ENCODE results near the gene PRICKLE2. TPM values are rescaled to one million over a fixed set of nuclear protein-coding genes. Genes with fewer than 3 reads are reported as not detected.

PRICKLE2 gene
- total RNA-seq, 2 donors from 2014 or later, result 27.9 to 42.3 TPM

GRCh38 chr3:64220161-64220914, 4.9 kb downstream of the PRICKLE2 start:
- Histone ChIP-seq H3K27ac (peak overlapping the region; percentile 66 to 73), H3K9me3 (no peaks in the 10 kb centered on the region), H3K36me3 (no peaks in the 10 kb centered on the region), H3K27me3 (replicated peaks; ENCODE audit: insufficient read depth) (no peaks in the 10 kb centered on the region), H3K4me3 (peak overlapping the region; percentile 21), H3K4me1 (ENCODE audit: control insufficient read depth in 1 of 2, low read depth in 2 of 2) (peaks cover 33 to 85% of the 10 kb centered on the region in 2 donors)
- peak; percentile 4 for ATAC-seq (ENCODE audit: insufficient number of reproducible peaks, low FRiP score, low read depth)
- TF ChIP-seq CTCF (IDR thresholded peaks at IDR 0.05), result no peak
- DNase-seq (ENCODE audit: low spot score), result no peak

GRCh38 chr3:64218746-64219145, 6.5 kb downstream of the PRICKLE2 start:
- Histone ChIP-seq H3K27ac (peak overlapping the region in 1 of 2 donors; percentile 4), H3K9me3 (no peaks in the 10 kb centered on the region), H3K4me3 (no peak overlapping the region), H3K36me3 (no peaks in the 10 kb centered on the region), H3K4me1 (ENCODE audit: control insufficient read depth in 1 of 2, low read depth in 2 of 2) (peaks cover 39 to 88% of the 10 kb centered on the region in 2 donors), H3K27me3 (replicated peaks; ENCODE audit: insufficient read depth) (no peaks in the 10 kb centered on the region)
- TF ChIP-seq CTCF (IDR thresholded peaks at IDR 0.05), result no peak
- ATAC-seq (ENCODE audit: insufficient number of reproducible peaks, low FRiP score, low read depth) (no peak), DNase-seq (ENCODE audit: low spot score) (no peak)

GRCh38 chr3:64218329-64218728, 6.9 kb downstream of the PRICKLE2 start:
- no peak overlapping the region for H3K4me3 ChIP-seq
- H3K27ac ChIP-seq, result no peak overlapping the region
- H3K36me3 ChIP-seq, result no peaks in the 10 kb centered on the region
- no peaks in the 10 kb centered on the region for H3K27me3 ChIP-seq (replicated peaks; ENCODE audit: insufficient read depth)
- peaks cover 40 to 88% of the 10 kb centered on the region in 2 donors for H3K4me1 ChIP-seq (ENCODE audit: control insufficient read depth in 1 of 2, low read depth in 2 of 2)
- ATAC-seq (ENCODE audit: insufficient number of reproducible peaks, low FRiP score, low read depth), result no peak
- TF ChIP-seq CTCF (IDR thresholded peaks at IDR 0.05), result no peak
- no peak for DNase-seq (ENCODE audit: low spot score)
- H3K9me3 ChIP-seq, result no peaks in the 10 kb centered on the region

GRCh38 chr3:64216274-64217147, 8.8 kb downstream of the PRICKLE2 start:
- Histone ChIP-seq H3K4me1 (ENCODE audit: control insufficient read depth in 1 of 2, low read depth in 2 of 2) (peaks cover 38 to 76% of the 10 kb centered on the region in 2 donors), H3K27ac (peak overlapping the region; percentile 16 to 88), H3K36me3 (no peaks in the 10 kb centered on the region), H3K9me3 (no peaks in the 10 kb centered on the region), H3K27me3 (replicated peaks; ENCODE audit: insufficient read depth) (no peaks in the 10 kb centered on the region), H3K4me3 (peak overlapping the region; percentile 0)
- DNase-seq (ENCODE audit: low spot score), result no peak
- no peak for TF ChIP-seq CTCF (IDR thresholded peaks at IDR 0.05)
- no peak for ATAC-seq (ENCODE audit: insufficient number of reproducible peaks, low FRiP score, low read depth)

GRCh38 chr3:64215559-64215958, 9.7 kb downstream of the PRICKLE2 start:
- H3K4me1 ChIP-seq (ENCODE audit: control insufficient read depth in 1 of 2, low read depth in 2 of 2), result peaks cover 36 to 71% of the 10 kb centered on the region in 2 donors
- peak overlapping the region in 1 of 2 donors; percentile 88 for H3K27ac ChIP-seq
- H3K9me3 ChIP-seq, result no peaks in the 10 kb centered on the region
- ATAC-seq (ENCODE audit: insufficient number of reproducible peaks, low FRiP score, low read depth) (no peak), DNase-seq (ENCODE audit: low spot score) (no peak)
- no peaks in the 10 kb centered on the region for H3K27me3 ChIP-seq (replicated peaks; ENCODE audit: insufficient read depth)
- no peak for TF ChIP-seq CTCF (IDR thresholded peaks at IDR 0.05)
- H3K4me3 ChIP-seq, result no peak overlapping the region
- no peaks in the 10 kb centered on the region for H3K36me3 ChIP-seq

All from thoracic aorta (tissue), 2 donors.